Measurements from ENCODE around the gene ERVFRD-1.
"Not testable (repeated sequence)": the region's sequence is repeated elsewhere in the genome, so short reads cannot be mapped to it uniquely, and the experiment has no call there.

The ERVFRD-1 gene

GRCh38 chr6:11126876-11127275, 15.4 kb upstream of the ERVFRD-1 start:
- peak; percentile 10 to 18 for DNase-seq

GRCh38 chr6:11123978-11124377, 12.5 kb upstream of the ERVFRD-1 start:
- no peak for DNase-seq

GRCh38 chr6:11122380-11122779, 10.9 kb upstream of the ERVFRD-1 start:
- DNase-seq: no peak

GRCh38 chr6:11121851-11122250, 10.3 kb upstream of the ERVFRD-1 start:
- no peak for DNase-seq

- peak; percentile 1 to 19 for DNase-seq
Measured at GRCh38 chr6:11120271-11121005, 8.9 kb upstream of the ERVFRD-1 start.

- not testable (repeated sequence) for DNase-seq
Measured at GRCh38 chr6:11115808-11116536, 4.4 kb upstream of the ERVFRD-1 start.

- DNase-seq: no peak
Measured at GRCh38 chr6:11113038-11113437, 1.5 kb upstream of the ERVFRD-1 start.

- no peak for DNase-seq
Measured at GRCh38 chr6:11111769-11112437, 378 bp upstream of the ERVFRD-1 start.

- no peak for DNase-seq
Measured at GRCh38 chr6:11108726-11109125, 2.8 kb downstream of the ERVFRD-1 start.

- no peak for DNase-seq
Measured at GRCh38 chr6:11103065-11103464, 8.5 kb downstream of the ERVFRD-1 start.

GRCh38 chr6:11101417-11101816, 10.1 kb downstream of the ERVFRD-1 start:
- no peak for DNase-seq

GRCh38 chr6:11098004-11098403, 13.5 kb downstream of the ERVFRD-1 start:
- no peak for DNase-seq

- DNase-seq: no peak
Measured at GRCh38 chr6:11097476-11097875, 14.0 kb downstream of the ERVFRD-1 start.

- DNase-seq: peak in 1 of 2 experiments; percentile 0
Measured at GRCh38 chr6:11096109-11096508, 15.4 kb downstream of the ERVFRD-1 start.

- no peak for DNase-seq
Measured at GRCh38 chr6:11094941-11095340, 16.6 kb downstream of the ERVFRD-1 start.

- peak; percentile 25 to 35 for DNase-seq
Measured at GRCh38 chr6:11094411-11094851, 17.1 kb downstream of the ERVFRD-1 start.

GRCh38 chr6:11093626-11094410, 17.7 kb downstream of the ERVFRD-1 start, which contains the start of gene SMIM13:
Gene SMIM13, plus strand, starts transcription at chr6:11093834. Its CDS starts 480 bp downstream, at chr6:11094314.
- peak; percentile 90 to 95 for DNase-seq

- DNase-seq: peak in 1 of 2 experiments; percentile 73
Measured at GRCh38 chr6:11093376-11093625, 18.2 kb downstream of the ERVFRD-1 start.

GRCh38 chr6:11092668-11093375, 18.7 kb downstream of the ERVFRD-1 start:
- DNase-seq: no peak

- not testable (repeated sequence) for DNase-seq
Measured at GRCh38 chr6:11091141-11091540, 20.4 kb downstream of the ERVFRD-1 start.

- no peak for DNase-seq
Measured at GRCh38 chr6:11089695-11090094, 21.8 kb downstream of the ERVFRD-1 start.

- DNase-seq: not testable (repeated sequence)
Measured at GRCh38 chr6:11087141-11087812, 24.2 kb downstream of the ERVFRD-1 start.
